Activated CD4-positive, CD25-positive, alpha-beta regulatory T cell treated with anti-CD3 and anti-CD28 coated beads, Interleukin-2, amount 50 U/mL, for 16 hours (primary cell): ENCODE measurements around the gene ASGR2.
"Not testable (repeated sequence)": the region's sequence is repeated elsewhere in the genome, so short reads cannot be mapped to it uniquely, and the experiment has no call there.

Source experiments
- DNase-seq: peaks from one replicate; pipeline ENCODE4 v3.0.0-alpha.2; 2020; ENCODE audit warnings: low read depth, low spot score

ASGR2 gene

DNA sequence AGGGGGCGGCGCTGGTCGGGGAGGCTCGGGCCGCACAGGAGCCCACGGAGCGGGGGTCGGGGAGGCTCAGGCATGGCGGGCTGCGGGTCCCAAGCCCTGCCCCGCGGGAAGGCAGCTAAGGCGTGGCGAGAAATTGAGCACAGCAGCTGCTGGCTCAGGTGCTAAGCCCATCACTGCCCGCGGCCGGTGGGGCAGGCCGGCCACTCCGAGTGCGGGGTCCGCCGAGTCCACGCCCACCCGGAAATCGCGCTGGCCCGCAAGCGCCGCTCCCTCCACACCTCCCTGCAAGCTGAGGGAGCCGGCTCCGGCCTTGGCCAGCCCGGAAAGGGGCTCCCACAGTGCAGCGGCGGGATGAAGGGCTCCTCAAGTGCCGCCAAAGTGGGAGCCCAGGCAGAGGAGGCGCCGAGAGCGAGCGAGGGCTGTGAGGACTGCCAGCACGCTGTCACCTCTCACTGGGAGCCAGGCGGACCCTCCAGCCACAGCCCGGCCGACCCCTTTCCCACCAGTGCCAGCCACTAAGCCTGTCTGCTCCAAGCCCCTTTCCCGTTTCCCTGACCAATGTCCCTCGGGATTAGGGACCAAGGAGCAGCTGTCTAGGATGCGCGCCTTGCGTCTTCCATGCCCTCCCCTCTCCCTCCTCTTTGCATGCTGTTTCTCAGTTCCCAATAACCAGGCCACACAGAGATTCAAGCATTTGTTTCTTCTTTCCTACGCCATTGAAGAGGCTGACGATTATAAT lies 13.8 kb downstream of the ASGR2 start:
- not testable (repeated sequence) for DNase-seq

DNA sequence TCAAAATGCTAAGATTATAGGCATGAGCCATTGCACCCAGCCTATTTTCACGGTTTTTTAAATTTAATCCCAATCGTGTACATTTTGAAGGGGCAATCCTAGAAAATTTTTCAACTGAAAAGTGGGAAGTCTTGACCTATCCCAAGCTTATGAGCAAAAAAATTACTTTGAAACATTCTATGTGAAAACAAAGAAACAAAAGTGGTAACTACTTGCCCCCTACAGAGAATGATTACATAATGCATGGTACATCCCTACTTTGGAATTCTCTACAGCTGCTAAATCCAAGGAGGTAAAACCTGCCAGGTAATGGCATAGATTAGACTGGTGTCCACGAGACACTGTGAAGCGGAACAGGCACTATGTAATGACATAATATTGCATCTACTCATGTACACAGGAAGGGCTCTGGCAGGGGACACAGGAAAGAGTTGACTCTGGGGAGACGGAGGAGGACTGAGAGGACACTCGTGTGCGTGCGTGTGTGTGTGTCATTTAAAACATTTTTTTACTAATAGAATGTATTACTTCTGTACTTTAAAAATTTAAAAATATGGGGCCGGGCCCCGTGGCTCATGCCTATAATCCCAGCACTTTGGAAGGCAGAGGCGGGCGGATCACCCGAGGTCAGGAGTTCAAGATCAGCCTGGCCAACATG lies 15.7 kb downstream of the ASGR2 start:
- no peak for DNase-seq

DNA sequence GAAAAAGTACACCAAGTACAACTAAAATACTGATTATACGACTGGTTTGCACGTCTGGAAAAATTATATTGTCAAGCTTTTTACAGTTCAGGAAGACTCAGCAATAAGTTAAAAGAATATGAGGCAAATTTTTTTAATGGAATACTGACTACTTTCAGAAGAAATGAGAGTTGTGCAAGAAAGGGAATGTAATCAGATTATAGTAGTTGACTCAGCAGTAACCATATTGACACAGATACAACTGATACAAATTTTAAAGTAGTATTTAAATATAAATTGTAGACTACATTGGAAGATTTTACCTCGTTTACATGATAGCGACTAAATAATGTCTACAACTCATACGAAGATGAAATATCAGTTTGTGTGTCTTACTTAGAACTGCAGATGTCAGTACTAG lies 16.7 kb downstream of the ASGR2 start:
- DNase-seq, result no peak

DNA sequence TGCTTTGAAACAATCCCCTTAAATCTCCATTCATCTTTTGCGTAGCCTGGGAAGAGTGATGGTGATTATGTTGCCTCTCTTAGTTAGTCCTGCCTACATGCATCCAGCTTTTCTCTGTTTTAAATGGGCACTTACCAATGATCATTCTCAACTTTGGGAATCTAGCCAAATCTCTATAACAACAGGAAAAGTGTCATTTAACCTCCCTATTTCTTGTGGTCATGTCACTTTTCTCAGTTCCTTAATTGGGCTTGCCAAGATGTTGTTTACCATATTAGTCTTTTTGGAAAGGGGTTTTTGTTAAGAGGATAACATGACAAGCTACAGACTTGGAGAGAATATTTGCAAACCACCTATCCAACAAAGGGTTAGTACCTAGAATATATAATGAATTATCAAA lies 19.0 kb downstream of the ASGR2 start:
- no peak for DNase-seq

DNA sequence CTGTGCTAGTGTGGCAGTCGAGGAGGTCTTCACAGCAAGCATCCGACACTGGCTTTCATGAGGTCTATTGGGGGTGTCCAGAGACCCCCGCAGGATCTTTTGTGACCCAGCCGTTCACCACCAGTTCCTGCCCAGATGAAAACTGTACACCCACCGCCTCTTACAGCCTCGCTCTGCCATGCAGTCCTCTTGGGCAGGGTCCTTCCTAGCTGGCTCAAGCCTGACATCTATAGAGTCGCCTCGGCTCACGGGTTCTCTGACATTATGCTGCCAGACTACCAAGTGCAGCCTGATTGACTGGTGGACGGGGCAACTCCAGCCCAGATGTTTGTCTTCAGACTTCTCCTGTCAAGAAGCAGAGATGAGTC lies 20.0 kb downstream of the ASGR2 start:
- no peak for DNase-seq

DNA sequence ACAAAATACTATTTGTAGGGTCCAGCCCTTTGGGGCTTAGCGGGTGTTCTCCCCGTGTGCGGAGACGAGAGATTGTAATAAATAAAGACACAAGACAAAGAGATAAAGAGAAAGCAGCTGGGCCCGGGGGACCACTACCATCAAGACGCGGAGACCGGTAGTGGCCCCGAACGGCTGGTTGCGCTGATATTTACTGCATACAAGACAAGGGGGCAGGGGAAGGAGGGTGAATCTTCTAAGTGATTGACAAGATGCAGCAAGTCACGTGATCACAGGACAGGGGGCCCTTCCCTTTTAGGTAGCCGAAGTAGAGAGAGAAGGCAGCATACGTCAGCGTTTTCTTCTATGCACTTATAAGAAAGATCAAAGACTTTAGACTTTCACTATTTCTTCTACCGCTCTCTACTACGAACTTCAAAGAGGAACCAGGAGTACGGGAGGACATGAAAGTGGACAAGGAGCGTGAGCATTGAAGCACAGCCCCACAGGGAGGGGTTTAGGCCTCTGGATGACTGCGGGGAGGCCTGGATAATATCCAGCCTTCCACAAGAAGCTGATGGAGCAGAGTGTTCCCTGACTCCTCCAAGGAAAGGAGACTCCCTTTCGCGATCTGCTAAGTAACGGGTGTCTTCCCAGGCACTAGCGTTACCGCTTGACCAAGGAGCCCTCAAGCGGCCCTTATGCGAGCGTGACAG lies 23.2 kb downstream of the ASGR2 start:
- DNase-seq, result not testable (repeated sequence)

DNA sequence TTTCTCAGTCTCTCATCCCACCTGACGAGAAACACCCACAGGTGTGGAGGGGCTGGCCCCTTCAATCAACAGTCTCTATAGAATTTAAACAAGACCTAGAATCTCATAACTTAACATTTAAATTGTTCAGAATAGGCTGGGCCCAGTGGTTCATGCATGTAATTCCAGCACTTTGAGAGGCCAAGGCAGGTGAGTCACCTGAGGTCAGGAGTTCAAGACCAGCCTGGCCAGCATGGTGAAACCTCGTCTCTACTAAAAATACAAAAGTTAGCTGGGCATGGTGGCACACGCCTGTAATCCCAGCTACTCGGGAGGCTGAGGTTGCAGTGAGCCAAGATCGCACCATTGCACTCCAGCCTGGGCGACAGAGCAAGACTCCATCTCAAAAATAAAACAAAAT lies 25.1 kb downstream of the ASGR2 start:
- not testable (repeated sequence) for DNase-seq

DNA sequence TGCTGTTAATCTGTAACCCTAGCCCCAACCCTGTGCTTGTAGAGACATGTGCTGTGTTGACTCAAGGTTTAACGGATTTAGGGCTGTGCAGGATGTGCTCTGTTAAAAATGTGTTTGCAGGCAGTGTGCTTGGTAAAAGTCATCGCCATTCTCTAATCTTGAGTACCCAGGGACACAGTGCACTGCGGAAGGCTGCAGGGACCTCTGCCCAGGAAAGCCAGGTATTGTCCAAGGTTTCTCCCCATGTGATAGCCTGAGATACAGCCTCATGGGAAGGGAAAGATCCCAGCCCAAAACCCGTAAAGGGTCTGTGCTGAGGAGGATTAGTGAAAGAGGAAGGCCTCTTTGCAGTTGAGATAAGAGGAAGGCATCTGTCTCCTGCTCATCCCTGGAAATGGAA lies 26.2 kb downstream of the ASGR2 start:
- not testable (repeated sequence) for DNase-seq

DNA sequence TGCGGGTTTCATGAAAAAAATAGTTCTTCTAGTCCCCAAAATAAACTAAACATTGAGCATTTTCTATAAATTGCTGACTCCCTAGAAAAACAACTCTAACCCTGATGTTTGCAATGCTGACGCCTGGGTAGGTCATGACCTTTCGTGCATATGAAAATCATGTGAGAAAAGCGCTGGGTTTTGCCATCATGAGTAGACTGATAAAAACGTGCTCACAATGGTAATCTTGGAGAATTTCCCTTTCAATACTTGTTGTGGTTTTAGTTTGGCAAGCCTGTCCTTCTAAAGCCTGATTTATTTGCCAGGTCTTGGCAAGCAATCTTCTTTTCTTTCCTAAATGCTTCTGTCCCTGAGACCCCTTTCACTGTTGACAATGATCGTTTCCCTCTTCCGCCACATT lies 30.5 kb downstream of the ASGR2 start:
- no peak for DNase-seq

DNA sequence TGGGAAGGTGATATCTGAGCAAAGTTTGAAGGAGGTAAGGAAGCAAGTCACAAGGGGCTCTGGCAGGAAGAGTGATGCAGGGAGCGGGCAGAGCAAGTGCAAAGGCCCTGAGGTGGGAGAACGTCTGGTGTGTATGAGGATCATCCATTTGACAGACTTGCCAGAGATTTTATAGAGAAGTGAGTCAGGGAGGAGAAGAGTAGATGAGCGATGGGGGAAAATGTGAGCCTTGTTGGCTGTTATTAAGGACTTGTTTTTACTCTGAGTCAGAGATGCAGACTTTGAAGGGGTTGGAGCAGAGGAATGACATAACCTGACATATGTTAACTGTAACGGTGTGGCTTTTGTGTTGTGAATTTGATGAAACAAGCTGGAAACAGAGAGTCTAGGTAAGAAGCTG lies 31.0 kb downstream of the ASGR2 start:
- DNase-seq, result no peak

DNA sequence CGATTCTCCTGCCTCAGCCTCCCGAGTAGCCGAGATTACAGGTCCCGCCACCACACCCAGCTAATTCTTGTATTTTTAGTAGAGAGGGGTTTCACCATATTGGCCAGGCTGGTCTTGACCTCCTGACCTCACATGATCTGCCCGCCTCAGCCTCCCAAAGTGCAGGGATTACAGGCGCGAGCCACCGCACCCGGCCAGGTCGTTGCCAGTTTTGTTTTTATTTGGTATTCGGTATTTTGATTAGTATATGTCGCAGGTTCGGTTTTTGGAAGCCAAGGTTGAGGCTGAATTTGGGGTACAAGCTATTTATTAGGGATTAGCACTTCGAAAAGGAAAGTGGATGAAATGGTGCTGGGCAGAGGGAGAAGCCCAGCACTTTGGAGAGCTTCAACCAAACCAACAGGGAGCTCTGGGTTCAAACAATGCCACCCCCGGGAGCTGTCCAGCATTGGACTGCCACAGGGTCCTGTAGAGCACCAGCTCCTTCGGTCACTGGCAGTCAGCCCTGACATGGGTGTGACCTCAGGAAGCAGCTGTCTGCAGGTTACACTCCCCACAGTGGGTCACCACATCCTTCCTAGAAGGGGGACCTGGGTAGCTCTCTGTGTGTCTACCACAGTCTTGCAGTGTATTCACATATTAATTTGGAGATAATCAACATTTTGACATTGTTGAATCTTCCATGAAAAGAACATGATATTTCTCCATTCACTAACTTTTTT lies 33.1 kb downstream of the ASGR2 start:
- DNase-seq, result no peak

DNA sequence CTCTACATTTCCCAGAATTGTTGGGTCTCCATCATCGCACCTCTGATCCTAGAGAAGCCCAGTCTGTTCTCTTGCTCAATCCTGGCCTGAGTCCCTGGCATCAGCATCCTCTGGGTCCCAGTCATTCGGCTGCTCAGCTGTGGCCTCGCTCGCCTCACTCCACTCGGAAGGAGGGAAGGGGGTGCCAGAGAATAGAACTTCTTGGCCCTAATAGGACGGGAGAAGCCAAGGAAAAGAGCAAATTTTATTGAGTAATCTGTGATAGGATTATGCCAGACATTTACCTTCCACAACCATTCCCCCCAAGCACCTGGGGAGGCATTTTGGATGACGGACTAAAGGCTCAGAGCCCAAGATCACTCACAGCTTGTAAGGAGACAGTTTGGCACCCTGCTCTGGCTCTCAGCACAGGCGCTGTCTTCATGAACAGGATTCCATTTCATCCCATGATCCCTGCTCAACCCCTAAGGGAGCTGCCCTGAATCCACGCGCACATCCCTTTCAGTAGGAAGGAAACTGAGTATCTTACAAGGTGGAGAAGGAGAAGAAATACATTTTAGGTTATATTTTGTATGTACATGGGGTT lies 34.1 kb downstream of the ASGR2 start:
- no peak for DNase-seq

DNA sequence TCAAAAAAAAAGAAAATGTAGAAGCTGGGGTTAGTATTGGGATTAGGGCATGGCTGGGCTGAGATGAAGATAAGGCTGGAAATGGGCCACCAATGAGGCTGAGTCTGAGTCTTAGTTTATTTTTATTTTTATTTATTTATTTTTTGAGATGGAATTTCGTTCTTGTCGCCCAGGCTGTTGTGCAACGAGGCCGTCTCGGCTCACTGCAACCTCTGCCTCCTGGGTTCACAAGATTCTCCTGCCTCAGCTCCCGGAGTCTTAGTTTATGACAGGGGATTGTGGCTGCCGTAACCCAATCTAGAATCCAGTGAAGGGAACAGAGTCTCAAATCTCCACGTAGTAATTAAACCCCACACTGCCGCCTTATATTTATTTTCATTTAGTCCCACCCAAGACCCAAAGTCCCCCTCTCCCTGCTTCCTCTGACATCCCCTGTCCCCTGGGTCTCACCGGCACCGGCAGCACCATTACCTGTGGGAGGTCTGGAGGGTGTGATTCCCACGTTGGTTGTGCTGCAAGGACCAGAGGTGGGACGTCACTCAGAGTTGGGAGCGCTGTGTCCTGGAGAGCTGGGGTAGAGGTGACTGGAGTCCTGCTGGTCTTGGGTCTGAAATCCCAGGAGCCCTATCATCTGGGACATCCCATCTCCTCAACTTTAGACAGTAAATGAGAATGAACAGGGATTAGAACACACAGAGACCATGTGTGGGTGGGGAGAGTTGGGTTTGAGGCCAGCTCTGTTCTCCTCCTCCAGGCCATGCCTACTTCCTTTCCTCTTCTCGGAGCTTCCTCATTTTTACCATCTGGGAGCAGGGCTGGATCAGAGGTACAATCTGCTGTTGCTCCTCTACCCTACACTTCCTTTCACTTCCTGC lies 34.8 kb downstream of the ASGR2 start, which contains the start of gene CLEC10A:
Gene CLEC10A (minus strand): TSS at position 671 of the 875 bp plus-strand sequence. CDS start 1,439 bp downstream, outside the sequence.
- DNase-seq, result no peak

DNA sequence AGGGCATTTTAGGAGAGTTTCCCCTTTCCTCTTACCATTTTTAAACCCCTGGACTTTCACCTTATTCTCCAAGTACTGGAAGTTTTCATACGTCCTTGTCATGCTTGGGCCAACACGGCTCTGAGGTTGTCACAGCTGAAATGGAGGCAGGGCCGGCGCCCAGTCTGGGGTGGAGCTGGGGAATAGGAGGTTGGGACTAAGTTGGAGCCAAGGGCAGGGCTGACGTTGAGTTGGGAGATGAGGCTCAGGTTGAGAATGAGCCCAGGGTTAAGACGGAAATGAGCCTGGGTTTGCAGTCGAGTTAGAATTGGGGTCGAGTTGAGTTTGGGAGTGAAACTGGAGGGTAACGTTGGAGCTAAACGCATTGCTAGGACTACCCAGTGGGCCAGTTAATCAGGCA lies 35.9 kb downstream of the ASGR2 start:
- no peak for DNase-seq

DNA sequence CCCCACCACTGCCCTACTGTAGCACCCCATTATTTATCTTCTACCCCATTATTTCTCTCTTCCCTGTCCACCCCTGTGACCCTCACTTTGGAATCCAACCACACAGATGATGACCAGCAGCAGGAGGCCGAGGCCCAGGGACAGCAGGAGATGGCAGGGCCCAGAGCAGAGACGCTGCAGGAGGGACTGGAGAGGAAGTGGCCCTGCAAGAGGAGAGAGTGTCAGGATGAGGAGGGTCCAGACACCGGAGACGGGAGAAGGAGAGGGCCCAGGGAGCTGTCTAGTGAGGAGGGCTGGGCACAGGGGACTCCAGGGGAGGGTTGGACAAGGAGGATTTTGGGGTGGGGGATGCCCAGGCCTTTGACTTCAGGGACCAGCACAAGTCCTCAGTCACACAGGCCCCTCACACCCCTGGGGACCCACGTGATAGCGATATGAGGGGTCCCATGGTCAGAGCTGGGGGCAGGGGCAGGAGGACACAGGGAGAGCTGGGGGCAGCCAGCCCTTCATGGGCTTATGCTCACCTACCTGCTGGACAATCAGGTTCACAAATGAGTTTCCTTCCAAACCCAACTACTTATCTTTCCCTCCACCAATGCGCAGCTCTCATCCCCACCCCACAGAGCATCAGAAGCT lies 36.6 kb downstream of the ASGR2 start:
- no peak for DNase-seq

DNA sequence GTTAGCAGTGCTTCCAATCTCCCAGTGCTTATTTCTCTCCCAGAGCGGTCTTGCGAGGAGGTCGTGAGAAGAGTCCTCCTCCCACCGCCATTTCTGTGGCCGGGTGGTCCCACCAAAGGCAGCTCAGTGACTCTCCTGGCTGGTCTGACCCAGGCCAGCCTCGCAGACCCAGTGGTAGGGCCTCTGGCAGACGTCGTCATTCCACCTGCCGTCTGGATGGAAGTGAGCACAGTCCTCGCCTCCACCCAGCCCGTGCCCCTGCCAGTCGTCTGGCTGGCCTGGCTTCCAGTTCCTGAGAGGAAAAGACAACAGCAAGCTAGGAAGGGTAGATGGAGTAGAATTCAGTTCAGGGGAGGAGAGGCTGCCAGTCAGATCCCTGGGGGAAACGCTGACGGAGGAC lies 39.7 kb downstream of the ASGR2 start:
- no peak for DNase-seq

DNA sequence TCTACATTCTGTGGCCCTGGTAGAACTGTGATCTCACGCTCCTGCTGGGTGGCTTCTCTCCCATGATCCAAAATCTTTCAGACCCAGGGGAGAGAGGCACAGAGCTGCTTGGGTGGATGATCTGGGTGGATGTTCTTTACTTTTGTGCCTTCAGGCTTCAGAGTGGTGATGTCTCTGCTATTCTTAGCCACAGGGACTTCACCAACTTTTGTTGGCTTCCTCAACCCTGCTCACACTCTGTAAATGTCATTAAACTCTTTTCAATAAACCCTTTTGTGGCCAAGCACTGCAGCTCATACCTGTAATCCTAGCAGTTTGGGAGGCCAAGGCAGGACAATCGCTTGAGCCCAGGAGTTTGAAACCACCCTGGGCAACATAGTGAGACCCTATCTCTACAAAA lies 42.2 kb downstream of the ASGR2 start:
- DNase-seq, result no peak

DNA sequence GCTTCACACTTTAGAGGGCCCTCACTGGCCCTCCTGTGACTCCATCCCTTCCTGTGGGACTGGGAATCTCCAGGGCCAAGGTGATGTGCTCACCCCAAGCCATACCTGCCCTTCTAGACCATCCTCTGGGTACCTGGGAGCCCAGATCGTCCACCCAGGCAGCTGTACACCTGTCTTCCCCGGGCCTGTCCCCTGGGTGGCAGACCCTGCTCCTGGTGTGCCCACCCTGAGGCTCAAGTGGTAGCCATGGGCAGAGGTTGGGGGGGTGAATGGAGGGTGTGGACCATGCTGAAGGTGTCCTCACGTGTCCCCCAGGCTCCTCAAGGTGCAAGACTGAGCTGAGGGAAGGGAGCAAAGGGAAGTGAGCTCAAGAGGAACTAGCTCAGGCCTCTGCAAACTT lies 43.9 kb downstream of the ASGR2 start:
- no peak for DNase-seq

DNA sequence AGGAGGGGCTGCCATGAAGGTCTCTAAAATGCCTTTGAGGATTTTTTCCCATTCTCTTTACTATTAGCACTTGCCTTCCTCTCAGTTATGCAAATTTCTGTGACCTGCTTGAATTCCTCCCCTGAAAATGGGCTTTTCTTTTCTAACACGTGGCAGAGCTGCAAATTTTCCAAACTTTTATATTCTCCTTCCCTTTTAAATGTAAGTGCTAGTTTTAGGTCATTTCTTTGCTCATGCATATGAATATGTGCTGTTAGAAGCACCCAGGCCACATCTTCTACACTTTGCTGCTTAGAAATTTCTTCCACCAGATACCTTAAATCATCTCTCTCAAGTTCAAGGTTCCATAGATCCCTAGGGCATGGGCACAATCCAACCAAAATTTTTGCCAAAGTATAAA lies 46.4 kb downstream of the ASGR2 start:
- DNase-seq, result no peak

DNA sequence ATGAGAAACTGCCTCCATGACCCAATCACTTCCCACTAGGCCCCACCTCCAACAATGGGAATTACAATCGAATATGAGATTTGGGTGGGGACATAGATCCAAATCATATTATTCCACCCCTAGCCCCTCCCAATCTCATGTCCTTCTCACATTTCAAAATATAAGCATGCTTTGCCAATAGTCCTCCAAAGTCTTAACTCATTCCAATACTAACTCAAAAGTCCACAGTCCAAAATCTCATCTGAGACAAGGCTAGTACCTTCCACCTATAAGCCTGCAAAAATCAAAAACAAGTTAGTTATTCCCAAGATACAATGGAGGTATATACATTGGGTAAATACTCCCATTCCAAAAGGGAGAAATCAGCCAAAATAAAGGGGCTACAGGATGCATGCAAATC lies 47.4 kb downstream of the ASGR2 start:
- DNase-seq, result no peak
